Measurements from ENCODE around the gene LAMA3.

The LAMA3 gene

GRCh38 chr18:23935804-23936203, 246.6 kb downstream of the LAMA3 start:
- DNase-seq (ENCODE audit: low read depth in 3 of 3) = no peak

- no peak for DNase-seq (ENCODE audit: low read depth in 3 of 3)
Measured at GRCh38 chr18:23936381-23936958, 247.2 kb downstream of the LAMA3 start.

GRCh38 chr18:23938043-23938756, 248.9 kb downstream of the LAMA3 start:
- DNase-seq (ENCODE audit: low read depth in 3 of 3) = no peak

GRCh38 chr18:23938901-23939341, 249.7 kb downstream of the LAMA3 start:
- DNase-seq (ENCODE audit: low read depth in 3 of 3) = no peak

- DNase-seq (ENCODE audit: low read depth in 3 of 3) = no peak
Measured at GRCh38 chr18:23939366-23939765, 250.1 kb downstream of the LAMA3 start.

- DNase-seq (ENCODE audit: low read depth in 3 of 3) = no peak
Measured at GRCh38 chr18:23939896-23940295, 250.6 kb downstream of the LAMA3 start.

- no peak for DNase-seq (ENCODE audit: low read depth in 3 of 3)
Measured at GRCh38 chr18:23941791-23942190, 252.5 kb downstream of the LAMA3 start.

- DNase-seq (ENCODE audit: low read depth in 3 of 3) = no peak
Measured at GRCh38 chr18:23943104-23943503, 253.9 kb downstream of the LAMA3 start.

GRCh38 chr18:23943903-23944624, 254.8 kb downstream of the LAMA3 start:
- no peak for DNase-seq (ENCODE audit: low read depth in 3 of 3)

- no peak for DNase-seq (ENCODE audit: low read depth in 3 of 3)
Measured at GRCh38 chr18:23945416-23946079, 256.3 kb downstream of the LAMA3 start.

- no peak for DNase-seq (ENCODE audit: low read depth in 3 of 3)
Measured at GRCh38 chr18:23949863-23950262, 260.6 kb downstream of the LAMA3 start.

- DNase-seq (ENCODE audit: low read depth in 3 of 3) = no peak
Measured at GRCh38 chr18:23950644-23951043, 261.4 kb downstream of the LAMA3 start.

GRCh38 chr18:23951206-23951605, 262.0 kb downstream of the LAMA3 start:
- no peak for DNase-seq (ENCODE audit: low read depth in 3 of 3)

GRCh38 chr18:23953984-23954383, 264.7 kb downstream of the LAMA3 start:
- DNase-seq (ENCODE audit: low read depth in 3 of 3) = no peak

- no peak for DNase-seq (ENCODE audit: low read depth in 3 of 3)
Measured at GRCh38 chr18:23956483-23956882, 267.2 kb downstream of the LAMA3 start.

GRCh38 chr18:23958036-23958435, 268.8 kb downstream of the LAMA3 start:
- no peak for DNase-seq (ENCODE audit: low read depth in 3 of 3)

GRCh38 chr18:23963443-23964165, 274.4 kb downstream of the LAMA3 start:
- DNase-seq (ENCODE audit: low read depth in 3 of 3) = no peak

- DNase-seq (ENCODE audit: low read depth in 3 of 3) = peak in 1 of 3 experiments; percentile 32
Measured at GRCh38 chr18:23964282-23965238, 275.3 kb downstream of the LAMA3 start.

GRCh38 chr18:23966909-23967308, 277.7 kb downstream of the LAMA3 start:
- DNase-seq (ENCODE audit: low read depth in 3 of 3) = no peak

GRCh38 chr18:23967321-23968089, 278.3 kb downstream of the LAMA3 start:
- no peak for DNase-seq (ENCODE audit: low read depth in 3 of 3)
